AG09319 (cell line): ENCODE measurements around the gene GRK3.
"Not testable (repeated sequence)": the region's sequence is repeated elsewhere in the genome, so short reads cannot be mapped to it uniquely, and the experiment has no call there.

Experiments used
- DNase-seq: peaks from one replicate; pipeline ENCODE4 v3.0.0-alpha.2; 2010; ENCODE audit warnings: low read depth; ENCODE audit errors: extremely low read depth
- CTCF ChIP-seq: IDR thresholded peaks from 2 replicates; pipeline ENCODE4 v1.5.1; 2011; ENCODE audit warnings: low read depth, mild to moderate bottlenecking, inconsistent platforms, low read length, moderate library complexity

GRK3 gene

GRCh38 chr22:25566186-25566897, 1.9 kb downstream of the GRK3 start:
- no peak for TF ChIP-seq CTCF
- no peak for DNase-seq

- DNase-seq, result no peak
- no peak for TF ChIP-seq CTCF
Measured at GRCh38 chr22:25566898-25567235, 2.4 kb downstream of the GRK3 start.

GRCh38 chr22:25567251-25567675, 2.8 kb downstream of the GRK3 start:
- no peak for DNase-seq
- TF ChIP-seq CTCF, result no peak

- not testable (repeated sequence) for DNase-seq
Measured at GRCh38 chr22:25568066-25568465, 3.6 kb downstream of the GRK3 start.

GRCh38 chr22:25569361-25569760, 4.9 kb downstream of the GRK3 start:
- TF ChIP-seq CTCF, result no peak
- no peak for DNase-seq

GRCh38 chr22:25569983-25570382, 5.5 kb downstream of the GRK3 start:
- no peak for DNase-seq
- no peak for TF ChIP-seq CTCF

- DNase-seq, result no peak
Measured at GRCh38 chr22:25570486-25570885, 6.0 kb downstream of the GRK3 start.

GRCh38 chr22:25571969-25572707, 7.7 kb downstream of the GRK3 start:
- DNase-seq, result not testable (repeated sequence)

More at GRCh38 chr22:25570486-25570885, 6.0 kb downstream of the GRK3 start:
- no peak for TF ChIP-seq CTCF
